Left ventricle myocardium inferior (tissue), 1 donor: ENCODE measurements around the gene PLXNB1. TPM values are rescaled to one million over a fixed set of nuclear protein-coding genes. Genes with fewer than 3 reads are reported as not detected.

ENCODE experiments used
- DNase-seq: peaks from one replicate; pipeline ENCODE4 v3.0.0-alpha.2; 2020
- H3K27ac ChIP-seq: fragments of 200-600 bp; replicated peaks from 2 replicates; pipeline ENCODE4 v1.8.0; 2021
- H3K27me3 ChIP-seq: fragments of 200-600 bp; 2 replicates; pipeline ENCODE4 v1.8.0; 2021; ENCODE audit warnings: low read depth
- H3K36me3 ChIP-seq: fragments of 200-600 bp; 2 replicates; pipeline ENCODE4 v1.8.0; 2021
- H3K4me1 ChIP-seq: fragments of 200-600 bp; 2 replicates; pipeline ENCODE4 v1.8.0; 2021
- H3K4me3 ChIP-seq: fragments of 200-600 bp; 2 replicates; pipeline ENCODE4 v1.8.0; 2021; ENCODE audit warnings: mild to moderate bottlenecking, moderate library complexity
- H3K9me3 ChIP-seq: fragments of 200-600 bp; replicated peaks from 2 replicates; pipeline ENCODE4 v1.8.0; 2021
- intact Hi-C: fragments of 100-400 bp; cut with micrococcal nuclease; formaldehyde crosslinking; loops from one replicate; pipeline ENCODE4 v1.11.0; 2022
- total RNA-seq: library from RNA; stranded (reverse); fragmentation: NEBNext Ultra II Directional; extraction: Animal tissue kit (Norgen Biotek cat#: 25700); gene quantifications from one replicate; pipeline ENCODE4 v1.2.1, GENCODE V29; 2021
- TF ChIP-seq, protein P1 (sequence below): fragments of 200-600 bp; IDR thresholded peaks from 2 replicates; pipeline ENCODE4 v1.8.0; 2021; ENCODE audit warnings: antibody characterized with exemption, mild to moderate bottlenecking, borderline replicate concordance
- donor health status: DM: no; HTN: yes; CAD: no; lungs with severe emphysema.

The PLXNB1 gene
- total RNA-seq, 1 donor from 2014 or later = 42.6 TPM

DNA sequence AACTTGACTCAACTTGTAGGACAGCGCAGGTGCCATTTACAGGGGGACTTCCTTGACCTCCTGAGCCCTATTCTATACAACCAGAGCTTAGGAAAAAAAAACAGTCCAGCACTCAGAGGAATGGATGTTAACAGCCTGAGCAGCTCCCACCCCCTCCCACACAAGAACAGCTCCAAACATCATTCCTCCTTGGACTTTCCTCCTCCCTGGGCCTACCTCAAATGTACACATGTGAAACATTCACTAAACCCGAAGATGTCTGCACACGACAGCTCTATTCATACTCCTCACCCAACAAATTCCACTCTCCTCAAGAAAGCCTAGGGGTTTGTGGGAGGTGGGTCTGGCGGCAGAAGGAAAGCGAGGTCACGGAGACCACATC, 16.1 kb upstream of the PLXNB1 start:
- DNase-seq = no peak
- Histone ChIP-seq H3K27ac (peak overlapping the region; percentile 95), H3K4me1 (peaks cover 45% of the 10 kb centered on the region), H3K9me3 (no peaks in the 10 kb centered on the region), H3K4me3 (peak overlapping the region; percentile 96), H3K36me3 (peaks cover 40% of the 10 kb centered on the region), H3K27me3 (no peaks in the 10 kb centered on the region)
- TF ChIP-seq, protein P1, sequence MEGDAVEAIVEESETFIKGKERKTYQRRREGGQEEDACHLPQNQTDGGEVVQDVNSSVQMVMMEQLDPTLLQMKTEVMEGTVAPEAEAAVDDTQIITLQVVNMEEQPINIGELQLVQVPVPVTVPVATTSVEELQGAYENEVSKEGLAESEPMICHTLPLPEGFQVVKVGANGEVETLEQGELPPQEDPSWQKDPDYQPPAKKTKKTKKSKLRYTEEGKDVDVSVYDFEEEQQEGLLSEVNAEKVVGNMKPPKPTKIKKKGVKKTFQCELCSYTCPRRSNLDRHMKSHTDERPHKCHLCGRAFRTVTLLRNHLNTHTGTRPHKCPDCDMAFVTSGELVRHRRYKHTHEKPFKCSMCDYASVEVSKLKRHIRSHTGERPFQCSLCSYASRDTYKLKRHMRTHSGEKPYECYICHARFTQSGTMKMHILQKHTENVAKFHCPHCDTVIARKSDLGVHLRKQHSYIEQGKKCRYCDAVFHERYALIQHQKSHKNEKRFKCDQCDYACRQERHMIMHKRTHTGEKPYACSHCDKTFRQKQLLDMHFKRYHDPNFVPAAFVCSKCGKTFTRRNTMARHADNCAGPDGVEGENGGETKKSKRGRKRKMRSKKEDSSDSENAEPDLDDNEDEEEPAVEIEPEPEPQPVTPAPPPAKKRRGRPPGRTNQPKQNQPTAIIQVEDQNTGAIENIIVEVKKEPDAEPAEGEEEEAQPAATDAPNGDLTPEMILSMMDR = no peak
- intact Hi-C loops = no loop called here

DNA sequence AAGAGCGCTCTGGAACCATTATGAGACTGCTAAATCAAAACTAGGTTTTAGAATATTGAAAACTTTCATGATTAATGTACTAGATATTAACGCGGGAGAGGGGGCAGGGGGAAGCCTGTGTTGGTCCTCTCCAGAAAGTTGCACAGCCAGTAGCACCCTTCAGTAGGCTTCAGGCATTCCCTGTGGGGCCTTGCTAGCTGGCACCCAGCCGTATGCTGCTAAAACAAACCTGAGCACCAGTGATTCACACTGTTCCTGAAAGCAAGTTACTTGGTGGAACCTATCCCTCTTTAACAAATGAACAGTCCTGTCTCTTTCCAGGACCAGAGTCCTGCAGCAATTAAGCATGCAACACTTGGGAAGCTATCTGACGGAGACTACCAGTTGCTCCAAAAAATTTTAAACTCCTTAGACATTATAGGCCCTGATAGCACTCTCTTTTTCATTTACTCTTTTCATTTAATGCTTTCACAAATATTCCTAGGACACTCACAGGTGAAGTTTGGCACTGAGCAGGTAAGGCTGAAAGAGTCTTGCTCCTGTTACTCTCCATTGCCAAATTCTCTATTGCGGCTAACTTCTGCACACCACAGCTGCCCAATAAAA, 15.5 kb upstream of the PLXNB1 start:
- Histone ChIP-seq H3K9me3 (no peaks in the 10 kb centered on the region), H3K36me3 (peaks cover 33% of the 10 kb centered on the region), H3K4me3 (peak overlapping the region; percentile 96), H3K4me1 (peaks cover 51% of the 10 kb centered on the region), H3K27ac (no peak overlapping the region), H3K27me3 (no peaks in the 10 kb centered on the region)
- DNase-seq = no peak
- TF ChIP-seq, protein P1 = no peak
- intact Hi-C loops = no loop called here

DNA sequence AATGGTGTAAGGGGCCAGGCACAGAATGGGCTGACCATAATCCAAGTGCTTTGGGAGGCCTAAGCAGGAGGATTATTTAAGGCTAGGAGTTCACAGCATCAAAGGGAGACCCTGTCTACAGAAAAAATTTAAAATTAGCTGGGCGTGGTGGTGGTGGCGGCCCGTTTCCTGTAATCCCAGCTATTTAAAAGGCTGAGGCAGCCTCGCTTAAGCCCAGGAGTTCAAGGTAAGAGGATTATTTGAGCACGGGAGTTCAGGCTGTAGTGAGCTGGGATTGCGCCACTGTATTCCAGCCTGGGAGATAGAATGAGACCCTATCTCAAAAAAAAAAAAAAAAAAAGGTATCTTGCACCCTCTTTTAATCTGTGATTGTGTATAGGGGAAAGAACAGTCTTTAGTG, 12.1 kb upstream of the PLXNB1 start:
- no peaks in the 10 kb centered on the region for H3K9me3 ChIP-seq
- H3K27ac ChIP-seq = no peak overlapping the region
- H3K36me3 ChIP-seq = peaks cover 33% of the 10 kb centered on the region
- intact Hi-C loops = no loop called here
- no peaks in the 10 kb centered on the region for H3K27me3 ChIP-seq
- H3K4me1 ChIP-seq = peaks cover 50% of the 10 kb centered on the region
- TF ChIP-seq, protein P1 = no peak
- DNase-seq = no peak
- peak overlapping the region; percentile 75 for H3K4me3 ChIP-seq

DNA sequence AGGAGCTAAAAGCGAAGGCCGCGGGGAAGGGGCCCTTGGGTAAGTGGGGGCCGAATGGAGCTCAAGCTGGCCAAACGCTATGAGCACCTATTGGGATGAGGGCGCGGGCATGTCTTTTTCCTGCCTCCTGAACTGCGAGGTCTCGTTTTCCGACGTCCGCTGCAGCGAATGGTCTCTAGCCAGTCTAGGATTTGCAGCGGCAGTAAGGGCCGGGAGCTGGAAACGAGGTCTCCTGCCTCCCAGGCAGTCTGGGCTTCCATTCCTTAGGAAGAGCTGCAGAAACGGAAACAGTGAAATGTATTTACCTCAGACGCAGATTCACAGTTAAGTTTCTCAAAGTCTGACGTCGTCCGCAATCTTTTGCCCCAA, 10.7 kb upstream of the PLXNB1 start:
- intact Hi-C loops = no loop called here
- no peak for DNase-seq
- H3K36me3 ChIP-seq = peaks cover 33% of the 10 kb centered on the region
- peak overlapping the region; percentile 75 for H3K4me3 ChIP-seq
- H3K27ac ChIP-seq = peak overlapping the region; percentile 90
- H3K9me3 ChIP-seq = no peaks in the 10 kb centered on the region
- H3K27me3 ChIP-seq = no peaks in the 10 kb centered on the region
- peaks cover 41% of the 10 kb centered on the region for H3K4me1 ChIP-seq
- TF ChIP-seq, protein P1 = no peak

DNA sequence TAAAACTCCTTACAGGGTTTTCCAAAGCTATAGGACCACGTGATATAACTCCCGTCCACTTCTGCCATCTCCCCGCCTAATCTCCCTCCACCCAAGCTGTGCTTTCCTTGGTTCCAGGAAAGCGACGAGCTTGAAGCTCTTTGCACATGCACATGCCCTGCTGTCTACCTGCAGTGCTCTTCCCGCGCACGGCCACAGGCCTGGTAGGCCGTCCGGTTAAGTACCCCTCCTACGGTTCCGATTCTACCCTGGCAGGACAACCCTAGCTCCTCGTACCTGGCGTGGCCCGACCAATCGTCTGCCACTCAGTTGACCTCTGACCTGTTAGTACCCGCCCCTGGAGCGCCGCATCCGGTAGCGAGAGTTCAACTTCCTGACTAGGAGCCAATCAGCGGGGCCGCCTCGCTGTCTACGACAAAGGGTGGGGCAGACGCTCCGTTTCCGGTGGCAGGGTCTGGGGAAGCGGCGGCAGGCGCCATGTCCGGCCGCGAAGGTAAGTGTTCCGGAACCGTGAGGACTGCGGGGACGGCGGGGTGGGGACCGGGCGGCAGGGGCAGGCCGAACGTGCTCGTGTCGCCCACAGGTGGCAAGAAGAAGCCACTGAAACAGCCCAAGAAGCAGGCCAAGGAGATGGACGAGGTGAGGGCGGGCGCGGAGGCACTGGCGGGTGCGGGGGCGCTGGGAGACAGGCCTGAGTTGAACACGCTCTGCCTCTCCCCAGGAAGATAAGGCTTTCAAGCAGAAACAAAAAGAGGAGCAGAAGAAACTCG, 10.1 kb upstream of the PLXNB1 start, which contains the start of the genes CCDC51 and TMA7:
Gene CCDC51 (minus strand): TSS at position 300 of the 770 bp plus-strand sequence. CDS start 4,991 bp downstream, outside the sequence.
Gene TMA7 (plus strand): TSS at position 438 of the 770 bp plus-strand sequence. CDS start 40 bp downstream, at position 478.
- TF ChIP-seq, protein P1 = no peak
- H3K27me3 ChIP-seq = no peaks in the 10 kb centered on the region
- peak; percentile 99 for DNase-seq
- H3K4me1 ChIP-seq = peaks cover 38% of the 10 kb centered on the region
- no peaks in the 10 kb centered on the region for H3K9me3 ChIP-seq
- peak within 1 kb of the TSS; percentile 75 for H3K4me3 ChIP-seq
- intact Hi-C loops = loop anchor here (5.0 to 10.0 kb wide), 2 partner anchors 38 to 165 kb away; no protein-coding TSS in a partner anchor
- H3K27ac ChIP-seq = peak within 1 kb of the TSS; percentile 90
- H3K36me3 ChIP-seq = peaks cover 33% of the 10 kb centered on the region
